HepG2 (cell line): Measurements from ENCODE around the gene MKNK1. TPM values are rescaled to one million over a fixed set of nuclear protein-coding genes. Genes with fewer than 3 reads are reported as not detected.
A peak's percentile ranks its signal among the peaks of the same experiment; 100 is the strongest.

Source experiments
- ATAC-seq: fragments of 200-7000 bp; cut with Tn5 transposase; 3 replicates; pipeline ENCODE4 v1.9.1; 2020; ENCODE audit warnings: mild to moderate bottlenecking, moderate library complexity
- BruUV-seq: library from RNA; stranded (reverse); fragments of 400-500 nt; replicated peaks from 2 replicates; lab custom pipeline; 2021; lab: Mats Ljungman, UMichigan
- CTCF ChIA-PET: fragments of 300-600 bp; formaldehyde crosslinking; extraction: SDS; loops from one replicate; lab custom pipeline; 2021; ENCODE audit warnings: low total read pairs, inconsistent platforms, low intra/inter-chr PET ratio; lab: Yijun Ruan, JAX
- POLR2A ChIA-PET: fragments of 350-600 bp; sonication (Branson Sonifier 250); formaldehyde crosslinking; loops from one replicate; lab custom pipeline; 2020; ENCODE audit warnings: antibody characterized with exemption, inconsistent platforms; lab: Yijun Ruan, JAX
- DNase-seq: peaks from one replicate; pipeline ENCODE4 v3.0.0-alpha.2; 2015; ENCODE audit warnings: low spot score
- FAIRE-seq: peaks from 3 replicates; lab custom pipeline; 2011; peaks lifted over from hg19 to GRCh38; lab: Jason Lieb, UNC
- H2AFZ ChIP-seq: one replicate; pipeline ENCODE4 v1.6.1; 2011; ENCODE audit warnings: low read length, inconsistent platforms
- H3K27ac ChIP-seq: fragments of 300-600 bp; 3 replicates; pipeline ENCODE4 v1.8.0; 2011; ENCODE audit warnings: mixed run types, mild to moderate bottlenecking, mixed read lengths, low read length, inconsistent platforms; ENCODE audit not compliant: insufficient read depth; ENCODE audit errors: extremely low read length
- H3K27me3 ChIP-seq, 2 experiments: fragments of 200-600 bp in 1 of 2; 2 replicates in 1 of 2; 3 replicates in 1 of 2; pipeline versions ENCODE4 v1.6.0 to v1.8.0; 2011; ENCODE audit warnings: low read length in 2 of 2, mild to moderate bottlenecking in 2 of 2, moderate library complexity in 2 of 2, inconsistent platforms in 1 of 2; ENCODE audit not compliant: insufficient read depth in 2 of 2, control insufficient read depth in 1 of 2
- H3K36me3 ChIP-seq, 2 experiments: fragments of 200-600 bp in 1 of 2; replicated peaks in 1 of 2; 2 replicates in 1 of 2; 3 replicates in 1 of 2; pipeline versions ENCODE4 v1.5.1 to v1.8.0; 2011; ENCODE audit warnings: low read length in 2 of 2, inconsistent platforms in 1 of 2; ENCODE audit not compliant: insufficient read depth in 2 of 2, control insufficient read depth in 1 of 2
- H3K4me1 ChIP-seq: 2 replicates; pipeline ENCODE4 v1.5.1; 2012; ENCODE audit warnings: low read length, inconsistent platforms; ENCODE audit not compliant: insufficient read depth
- H3K4me2 ChIP-seq: 2 replicates; pipeline ENCODE4 v1.6.0; 2011; ENCODE audit warnings: low read depth, low read length, inconsistent platforms
- H3K4me3 ChIP-seq, 3 experiments: fragments of 200-600 bp in 1 of 3; sonication (generic), shearing (Covaris generic) in 1 of 3; replicated peaks in 1 of 3; 2 replicates each; pipeline ENCODE4 v1.5.1; 2011 to 2016; ENCODE audit warnings: low read length in 3 of 3, inconsistent platforms in 2 of 3, low read depth in 2 of 3, mild to moderate bottlenecking in 2 of 3, control low read depth in 1 of 3, mixed read lengths in 1 of 3; ENCODE audit not compliant: insufficient read depth in 1 of 3
- H3K79me2 ChIP-seq: one replicate; pipeline ENCODE4 v1.6.1; 2011; ENCODE audit warnings: low read length, inconsistent platforms; ENCODE audit not compliant: insufficient read depth
- H3K9ac ChIP-seq: 2 replicates; pipeline ENCODE4 v1.6.0; 2011; ENCODE audit warnings: mild to moderate bottlenecking, low read depth, low read length, inconsistent platforms; ENCODE audit not compliant: insufficient read depth
- H3K9me3 ChIP-seq: 2 replicates; pipeline ENCODE4 v1.5.1; 2012; ENCODE audit warnings: mild to moderate bottlenecking, low read length
- H4K20me1 ChIP-seq: 2 replicates; pipeline ENCODE4 v1.6.0; 2011; ENCODE audit warnings: inconsistent platforms, mild to moderate bottlenecking, low read length, moderate library complexity; ENCODE audit not compliant: insufficient read depth
- AKAP8 ChIP-seq: sonication (generic); formaldehyde crosslinking; IDR thresholded peaks from 2 replicates; pipeline ENCODE4 v1.5.1; 2020; ENCODE audit warnings: mild to moderate bottlenecking, missing genetic modification reagents
- ARNT2 ChIP-seq: sonication (generic); formaldehyde crosslinking; IDR thresholded peaks from 2 replicates; pipeline ENCODE4 v1.8.0; 2022; ENCODE audit warnings: mild to moderate bottlenecking, low read depth, missing genetic modification reagents, moderate library complexity
- CCAR2 ChIP-seq: fragments of 200-400 bp; formaldehyde crosslinking; optimal IDR thresholded peaks from 2 replicates; pipeline ENCODE3; 2018; ENCODE audit warnings: low read depth, mild to moderate bottlenecking, low read length, moderate library complexity
- HHEX ChIP-seq: IDR thresholded peaks from 2 replicates; pipeline ENCODE4 v1.6.1; 2016; ENCODE audit warnings: control low read depth
- MEIS2 ChIP-seq: sonication (generic); formaldehyde crosslinking; IDR thresholded peaks from 2 replicates; pipeline ENCODE4 v1.9.0; 2021; ENCODE audit warnings: mild to moderate bottlenecking, missing genetic modification reagents
- REL ChIP-seq: sonication (generic); formaldehyde crosslinking; conservative IDR thresholded peaks from 2 replicates; pipeline ENCODE4 v1.8.0; 2022; ENCODE audit warnings: mild to moderate bottlenecking, missing genetic modification reagents, moderate library complexity
- TCF7 ChIP-seq: sonication (generic); IDR thresholded peaks from 2 replicates; pipeline ENCODE4 v1.6.1; 2016; ENCODE audit warnings: antibody characterized with exemption, low read depth
- ZNF75D ChIP-seq: sonication (generic); formaldehyde crosslinking; IDR thresholded peaks from 2 replicates; pipeline ENCODE4 v1.8.1; 2023; ENCODE audit warnings: missing genetic modification reagents, mild to moderate bottlenecking, borderline replicate concordance
- WGBS: methylation state at CpG from one replicate; pipeline ENCODE4 v1.1.6; 2017; ENCODE audit warnings: low lambda C conversion rate; 5-methylcytosine and 5-hydroxymethylcytosine counted together
- in situ Hi-C: cut with HindIII; loops from 2 replicates; pipeline ENCODE4 v1.10.0; 2017; ENCODE audit warnings: low pct_unique_long_range_greater_than_20kb; ENCODE audit not compliant: extremely low pct_ligation_motif_present
- intact Hi-C: fragments of 100-400 bp; cut with micrococcal nuclease; formaldehyde crosslinking; loops from one replicate; pipeline ENCODE4 v1.10.0; 2022; ENCODE audit not compliant: unreplicated experiment
- polyA plus RNA-seq, 8 experiments: library from polyadenylated mRNA; depleted of rRNA in 3 of 8; stranded (reverse) in 7 of 8; unstranded in 1 of 8; fragments of >200 nt; fragmentation: Illumina TruSeq in 4 of 8; extraction: Trizol in 4 of 8; gene quantifications; 2 replicates each; pipeline versions ENCODE4 v1.2.1 to v1.2.3, GENCODE V29; 2011 to 2016; ENCODE audit warnings: low read depth in 4 of 8, missing spikeins in 1 of 8, mixed read lengths in 1 of 8; ENCODE audit not compliant: insufficient read depth in 1 of 8
- total RNA-seq, 5 experiments: library from RNA; depleted of rRNA; stranded (reverse); fragments of >200 nt; fragmentation: Illumina TruSeq; extraction: Trizol; gene quantifications; 2 replicates each; pipeline ENCODE4 v1.2.3, GENCODE V29; 2016; ENCODE audit warnings: low read depth in 1 of 5
- TF ChIP-seq, protein P1 (sequence below): sonication (generic); formaldehyde crosslinking; IDR thresholded peaks from 2 replicates; pipeline ENCODE4 v1.4.0; 2020; ENCODE audit warnings: missing genetic modification reagents

The MKNK1 gene
- total and polyA plus RNA-seq, 2 of the 13 experiments (the other 11 are each of a cell fraction or from before 2014, with no cell fraction given) = 18.5 to 24.1 TPM

GRCh38 chr1:46603481-46603857 lies 599 bp downstream of the MKNK1 start:
- in situ Hi-C loops = no loop called here
- peaks cover 0 to 3% of the 10 kb centered on the region in 2 experiments; a peak in 1 of 5 replicates for H3K36me3 ChIP-seq
- CTCF ChIA-PET = no interaction called here
- H3K27me3 ChIP-seq = no peaks in the 10 kb centered on the region
- peak overlapping the region; percentile 91 to 97 (median 92) for H3K4me3 ChIP-seq
- no peak for FAIRE-seq
- DNase-seq = no peak
- H3K9me3 ChIP-seq = no peaks in the 10 kb centered on the region
- POLR2A ChIA-PET = interaction anchor here (0.6 to 4.3 kb wide), 5 partner anchors 13 to 204 kb away, joined by 3 to 79 read pairs (median 7); partner anchors contain the start of genes ATPAF1 and MOB3C
- no peak overlapping the region for H2AFZ ChIP-seq
- ATAC-seq = peak; percentile 26
- no peaks in the 10 kb centered on the region for H4K20me1 ChIP-seq
- WGBS = 0% methylated on average over 2 of the region's 2 CpGs
- peaks cover 7% of the 10 kb centered on the region for H3K79me2 ChIP-seq
- TSS peak; percentile 71 for BruUV-seq
- TF ChIP-seq ZNF75D = no peak
- no peak for TF ChIP-seq CCAR2
- TF ChIP-seq ARNT2 = peak; percentile 1; the same call in 1 of the 2 replicates
- TF ChIP-seq MEIS2 (CRISPR knock-in tag) = no peak
- TF ChIP-seq REL (CRISPR knock-in tag) = no peak
- TF ChIP-seq, protein P1, sequence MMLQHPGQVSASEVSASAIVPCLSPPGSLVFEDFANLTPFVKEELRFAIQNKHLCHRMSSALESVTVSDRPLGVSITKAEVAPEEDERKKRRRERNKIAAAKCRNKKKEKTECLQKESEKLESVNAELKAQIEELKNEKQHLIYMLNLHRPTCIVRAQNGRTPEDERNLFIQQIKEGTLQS (CRISPR knock-in tag) = no peak
- no peak for TF ChIP-seq HHEX
- TF ChIP-seq AKAP8 (CRISPR knock-in tag) = no peak
- no peak for TF ChIP-seq TCF7
- TF ChIP-seq, all 625 proteins: peak for 1
- H3K4me2 ChIP-seq = peak overlapping the region; percentile 90
- peaks cover 44% of the 10 kb centered on the region for H3K4me1 ChIP-seq
- H3K9ac ChIP-seq = peak overlapping the region; percentile 79
- intact Hi-C loops = loop anchor here (5.0 kb wide), 1 partner anchor 124 kb away; no protein-coding TSS in a partner anchor
- H3K27ac ChIP-seq = peak overlapping the region; percentile 56
